C4-2B (cell line): Measurements from ENCODE around the gene RMND1.

Experiments used
- CTCF ChIP-seq: fragments of 450-650 bp; conservative IDR thresholded peaks from 2 replicates; pipeline ENCODE4 v1.5.1; 2017; ENCODE audit warnings: mild to moderate bottlenecking
- ZFX ChIP-seq: fragments of 450-650 bp; IDR thresholded peaks from 2 replicates; pipeline ENCODE4 v1.6.1; 2017

GRCh38 chr6:151431337-151431736, 20.6 kb downstream of the RMND1 start:
- TF ChIP-seq CTCF (no peak), ZFX (no peak)
